ENCODE results near the gene FAM163A.

GRCh38 chr1:179816196-179816960 is 73.3 kb downstream of the FAM163A start:
- TF ChIP-seq GATA3 (IDR thresholded peaks at IDR 0.05; ENCODE audit: low read depth, low read length) (no peak), GATA2 (IDR thresholded peaks at IDR 0.05; ENCODE audit: low read depth, low read length) (no peak)

All from SH-SY5Y (cell line).